Endometrial microvascular endothelial cells (primary cell): ENCODE results near the gene ABHD12. TPM values are rescaled to one million over a fixed set of nuclear protein-coding genes. Genes with fewer than 3 reads are reported as not detected.

Source experiments
- in situ Hi-C: cut with HindIII; loops from 2 replicates; pipeline ENCODE4 v1.10.0; 2017; ENCODE audit warnings: low sequenced_read_pairs, low pct_unique_long_range_greater_than_20kb; ENCODE audit errors: inconsistent ontology term
- total RNA-seq: library from RNA; depleted of rRNA; stranded (reverse); fragments of >200 nt; gene quantifications from one replicate; pipeline ENCODE4 v1.2.3, GENCODE V29; 2015; ENCODE audit errors: inconsistent ontology term

Gene ABHD12
- total RNA-seq, 1 donor from 2014 or later: 26.9 TPM

DNA sequence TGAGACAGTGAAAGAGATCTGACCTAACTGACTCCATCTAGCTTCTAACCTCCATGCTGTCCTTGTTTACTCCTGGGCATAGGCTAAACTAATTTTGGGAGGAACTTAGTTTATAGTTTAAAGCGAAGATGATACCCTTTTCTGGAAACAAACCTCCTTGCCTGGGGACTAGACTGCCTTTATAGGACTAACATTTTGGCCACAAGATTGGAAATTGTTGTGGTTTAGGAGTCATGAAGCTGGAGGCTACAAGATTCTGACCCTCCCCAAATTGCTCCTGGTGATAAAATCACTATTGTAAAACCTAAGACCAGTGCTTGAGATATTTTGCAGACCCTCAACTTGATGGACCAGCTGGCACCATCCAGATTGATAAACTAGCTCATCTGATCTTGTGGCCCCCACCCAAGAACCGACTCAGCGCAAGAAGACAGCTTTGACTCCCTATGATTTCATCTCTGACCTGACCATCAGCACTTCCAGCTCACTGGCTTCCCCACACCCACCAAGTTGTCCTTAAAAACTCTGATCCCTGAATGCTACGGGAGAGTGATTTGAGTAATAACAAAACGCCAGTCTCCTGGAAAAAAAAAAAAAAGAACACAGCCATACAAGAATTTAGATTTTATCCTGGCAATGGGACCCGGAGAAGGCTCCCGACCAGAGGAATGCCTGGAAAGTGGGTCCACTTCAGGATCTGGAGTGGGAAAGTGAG is 63.0 kb downstream of the ABHD12 start:
- in situ Hi-C loops: no loop called here

- in situ Hi-C loops: no loop called here
These were observed 64.6 kb downstream of the ABHD12 start for GRCh38 chr20:25325997-25326396.

- in situ Hi-C loops: no loop called here
These were observed 65.6 kb downstream of the ABHD12 start for GRCh38 chr20:25325073-25325472.

- in situ Hi-C loops: no loop called here
These were observed 66.2 kb downstream of the ABHD12 start for GRCh38 chr20:25324412-25324811.

DNA sequence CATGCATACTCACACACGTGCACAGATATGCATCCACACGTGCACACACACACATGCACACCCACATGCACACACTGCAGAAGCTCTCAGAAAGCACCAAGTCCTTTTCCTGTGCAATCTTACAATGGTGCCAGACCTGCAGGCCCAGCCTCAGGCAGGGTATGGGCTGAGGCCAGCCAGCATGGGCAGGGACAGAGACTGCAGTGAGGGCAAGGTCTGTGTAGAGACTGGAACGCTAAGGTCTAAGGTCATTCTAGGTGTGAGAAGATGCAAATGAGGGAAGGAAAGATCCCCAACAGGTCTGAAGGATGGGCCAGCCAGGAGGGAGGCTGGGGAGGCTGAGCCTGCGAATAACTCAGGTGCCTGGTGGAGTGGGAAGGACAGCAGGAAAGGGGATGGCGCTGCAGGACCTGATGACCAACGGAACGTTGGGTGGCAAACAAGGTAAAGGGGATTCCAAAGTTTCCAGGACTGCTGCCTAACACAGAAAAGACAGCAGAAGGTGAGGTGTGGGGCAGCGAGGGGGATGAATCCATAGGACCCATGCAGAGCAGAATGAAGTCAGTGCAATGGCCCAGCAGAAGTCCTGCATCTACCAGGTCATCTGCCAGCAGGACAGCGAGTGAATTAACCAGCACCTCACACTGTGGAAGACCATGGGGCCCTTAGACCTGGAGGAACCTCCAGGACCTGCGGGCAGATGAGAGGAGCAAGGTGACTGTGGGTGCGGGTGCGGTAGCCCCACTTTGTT is 67.0 kb downstream of the ABHD12 start:
- in situ Hi-C loops: no loop called here

DNA sequence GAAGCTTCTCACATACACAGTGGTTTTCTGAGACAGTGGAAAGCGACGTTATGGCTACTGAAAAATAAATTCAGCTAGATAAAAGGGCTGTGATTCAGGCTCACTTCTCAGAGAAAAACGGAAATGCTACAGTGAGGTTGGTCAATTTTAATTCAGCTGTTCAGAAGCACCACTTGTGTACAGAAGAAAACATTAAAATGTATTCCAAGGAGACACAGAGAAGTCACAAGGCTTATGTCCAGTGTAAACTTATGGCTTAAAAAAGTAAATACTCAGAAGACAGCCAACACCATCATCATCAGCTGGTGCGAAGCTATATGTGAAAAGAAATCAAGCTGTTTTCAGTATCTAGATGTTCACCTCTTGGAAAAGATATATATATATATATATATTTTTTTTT is 68.6 kb downstream of the ABHD12 start:
- in situ Hi-C loops: no loop called here

GRCh38 chr20:25321262-25321831 is 69.3 kb downstream of the ABHD12 start:
- in situ Hi-C loops: no loop called here

- in situ Hi-C loops: no loop called here
These were observed 70.4 kb downstream of the ABHD12 start for GRCh38 chr20:25320035-25320800.

DNA sequence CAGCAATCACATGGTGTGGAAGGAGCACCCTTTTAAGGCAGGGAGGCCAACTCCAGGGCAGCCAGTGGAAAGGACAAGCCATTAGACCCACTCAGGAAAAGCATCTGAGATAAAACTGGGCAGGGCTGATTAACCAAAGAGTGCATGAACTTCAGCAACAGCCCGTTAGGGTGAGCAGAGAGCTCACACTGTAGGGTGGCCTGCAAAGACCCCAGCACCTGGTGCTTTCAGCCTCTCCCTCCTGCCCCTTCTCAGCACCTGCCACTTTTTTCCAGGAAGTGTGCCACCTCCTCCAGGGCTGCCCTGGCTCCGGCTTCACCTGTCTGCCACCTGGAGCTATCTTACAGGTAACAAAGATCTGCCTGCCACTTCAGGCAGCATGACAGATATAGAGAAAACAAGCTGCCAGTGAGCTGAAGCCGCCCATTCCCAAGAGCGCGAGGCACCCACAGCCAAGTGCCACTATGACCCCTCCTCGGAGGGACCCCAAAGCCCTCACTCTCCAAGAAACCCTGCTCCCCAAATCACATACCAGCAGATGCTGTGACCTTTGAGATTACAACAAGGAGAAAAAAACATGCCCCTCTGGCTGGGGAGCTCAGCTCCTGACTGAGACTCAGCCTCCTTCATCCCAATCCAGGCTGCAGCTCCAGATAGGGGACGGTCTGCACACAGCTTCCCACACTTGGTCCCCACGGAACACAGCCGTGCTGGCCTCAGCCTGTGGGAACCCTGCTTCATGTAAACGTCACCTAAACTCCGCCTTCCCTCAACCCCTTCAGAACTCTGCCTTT is 71.2 kb downstream of the ABHD12 start:
- in situ Hi-C loops: no loop called here

DNA sequence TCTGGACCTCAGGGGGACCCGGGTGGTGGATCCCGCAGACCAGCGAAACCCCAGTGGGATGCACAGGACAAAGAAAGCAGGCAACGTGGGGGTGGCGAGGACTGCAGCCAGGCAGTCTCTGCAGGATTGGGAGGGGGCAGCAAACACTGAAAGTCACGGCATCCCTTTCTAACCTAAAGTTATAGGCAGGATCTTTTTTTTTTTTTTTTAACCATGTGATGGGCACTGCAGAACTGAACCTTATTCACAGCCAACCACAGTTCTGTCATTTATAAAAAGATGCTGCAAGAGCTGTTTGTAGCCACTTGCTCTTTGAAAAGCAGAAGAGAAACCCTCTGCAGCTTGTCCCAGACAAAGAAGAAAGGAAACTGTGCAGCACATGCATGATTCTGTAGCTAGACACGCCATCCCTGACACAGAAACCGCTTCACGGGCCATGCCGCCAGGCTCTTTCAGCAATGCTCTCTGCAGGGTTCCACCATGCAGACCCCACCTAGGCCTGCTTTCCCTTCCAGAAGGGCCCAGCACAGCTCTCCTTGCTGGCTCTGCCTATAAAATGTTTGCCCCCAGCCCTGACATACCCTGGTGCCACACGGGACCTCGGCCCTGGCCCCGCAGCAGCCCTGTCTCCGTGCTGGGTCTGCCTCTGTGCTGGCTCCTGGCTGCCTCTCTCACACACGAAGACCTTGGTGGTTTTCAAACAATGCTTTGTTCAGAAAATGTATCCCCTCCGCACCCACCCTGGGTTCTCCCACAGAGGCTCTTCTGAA is 72.0 kb downstream of the ABHD12 start:
- in situ Hi-C loops: no loop called here

- in situ Hi-C loops: no loop called here
These were observed 73.1 kb downstream of the ABHD12 start for GRCh38 chr20:25317351-25318075.

- in situ Hi-C loops: no loop called here
These were observed 74.0 kb downstream of the ABHD12 start for GRCh38 chr20:25316506-25317190.

DNA sequence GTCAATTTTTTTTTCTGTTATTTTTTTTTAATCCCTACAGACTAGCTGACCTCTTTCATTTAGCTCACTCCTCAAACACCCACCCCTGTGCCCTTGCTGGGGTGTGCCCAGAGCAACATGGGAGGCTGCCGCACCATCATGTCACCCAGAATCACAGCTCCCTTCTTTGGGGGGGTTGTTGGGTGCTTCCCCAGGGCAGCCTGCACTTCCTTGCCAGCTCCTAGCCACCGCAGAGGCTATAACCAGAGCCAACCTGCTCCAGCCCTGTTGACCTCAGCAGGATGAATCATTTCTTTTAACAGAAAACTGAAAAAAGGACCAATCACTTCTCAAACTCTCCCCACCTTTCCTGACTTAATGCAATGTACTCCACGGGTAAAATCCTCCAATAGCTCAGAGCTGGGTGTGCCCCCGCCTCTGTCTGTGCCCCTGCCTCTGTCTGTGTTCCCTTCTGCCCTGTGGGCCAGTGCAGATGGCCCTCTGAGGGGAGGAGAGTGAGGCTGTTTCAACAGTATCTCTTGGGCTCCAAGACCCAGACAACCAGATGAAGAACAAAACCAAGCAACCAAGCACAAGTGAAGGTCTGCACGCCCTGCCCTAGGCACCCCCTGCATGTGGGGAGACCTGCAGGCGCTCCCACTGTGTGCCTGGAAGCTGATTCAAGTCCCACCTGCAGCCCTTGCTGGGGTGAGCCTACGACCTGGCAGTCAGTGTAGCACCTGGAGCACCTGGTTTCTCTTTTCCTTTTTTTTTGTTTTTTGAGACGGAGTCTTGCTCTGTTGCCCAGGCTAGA is 75.0 kb downstream of the ABHD12 start:
- in situ Hi-C loops: no loop called here

DNA sequence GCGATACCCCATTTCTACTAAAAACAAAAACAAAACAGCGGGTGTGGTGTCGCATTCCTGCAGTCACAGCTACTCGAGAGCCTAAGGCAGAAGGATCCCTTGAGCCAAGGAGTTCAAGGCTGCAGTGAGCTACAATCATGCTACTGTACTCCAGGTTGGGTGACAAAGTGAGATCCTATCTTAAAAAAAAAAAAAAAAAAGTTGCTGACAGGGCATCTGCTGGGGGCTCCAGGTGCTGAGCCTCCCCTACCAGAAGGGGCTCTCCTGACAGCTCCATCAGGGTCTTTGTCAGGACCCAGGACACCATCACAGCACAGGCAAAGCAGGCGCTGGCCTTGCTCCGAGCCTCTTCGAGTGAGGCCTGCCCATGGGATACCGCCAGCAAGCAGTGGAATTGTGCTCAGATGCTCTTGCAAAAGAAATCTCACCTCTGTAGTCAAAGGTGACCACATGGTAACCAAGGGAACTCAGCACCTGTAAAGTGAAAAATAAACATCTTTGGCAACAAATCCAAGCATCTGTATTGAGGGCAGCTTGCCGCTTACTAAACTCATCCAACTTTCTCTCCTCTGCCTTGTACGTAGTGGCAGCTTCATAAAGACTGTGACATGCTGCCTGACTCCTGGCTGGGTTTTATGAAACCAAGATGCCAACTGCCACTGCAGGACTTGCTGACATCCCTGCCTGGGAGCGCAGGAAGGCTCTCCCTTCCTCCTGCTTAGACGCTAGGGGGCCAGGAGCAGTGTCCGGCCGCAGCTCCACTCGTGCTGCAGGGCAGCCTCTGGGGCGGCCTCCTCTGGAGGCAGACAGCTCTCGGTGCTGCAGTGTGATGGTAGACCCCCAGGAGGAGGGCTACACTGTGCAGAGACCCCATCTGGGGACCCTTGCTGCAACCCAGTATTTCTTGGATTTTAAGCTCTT is 75.9 kb downstream of the ABHD12 start:
- in situ Hi-C loops: no loop called here

- in situ Hi-C loops: no loop called here
These were observed 77.0 kb downstream of the ABHD12 start for GRCh38 chr20:25313593-25313992.
